Cardiac muscle cell (in vitro differentiated cells and primary cell): ENCODE results near the gene FHIT. TPM values are rescaled to one million over a fixed set of nuclear protein-coding genes. Genes with fewer than 3 reads are reported as not detected.
"Not testable (repeated sequence)": the region's sequence is repeated elsewhere in the genome, so short reads cannot be mapped to it uniquely, and the experiment has no call there.

Source experiments
- DNase-seq, 2 donors: peaks; one replicate each; pipeline versions ENCODE4 v3.0.0 to v3.0.0-alpha.2; 2010 to 2017; ENCODE audit warnings: low read depth in 1 of 2, low spot score in 1 of 2
- H3K27ac ChIP-seq: fragments of 200-600 bp; sonication (generic); 2 replicates; pipeline ENCODE4 v1.5.1; 2016
- H3K27me3 ChIP-seq: fragments of 200-600 bp; sonication (generic); 2 replicates; pipeline ENCODE4 v1.6.0; 2016; ENCODE audit warnings: control low read depth
- H3K36me3 ChIP-seq: fragments of 200-600 bp; sonication (generic); 2 replicates; pipeline ENCODE4 v1.5.1; 2016; ENCODE audit warnings: control low read depth
- H3K4me1 ChIP-seq: fragments of 200-600 bp; sonication (generic); 2 replicates; pipeline ENCODE4 v1.8.1; 2017; ENCODE audit warnings: low read depth, mild to moderate bottlenecking, mixed run types
- H3K4me3 ChIP-seq: fragments of 200-600 bp; sonication (generic); 2 replicates; pipeline ENCODE4 v1.5.1; 2016; ENCODE audit warnings: mild to moderate bottlenecking
- H3K9me3 ChIP-seq: fragments of 200-600 bp; sonication (generic); 2 replicates; pipeline ENCODE4 v1.5.1; 2017; ENCODE audit warnings: low read depth, mild to moderate bottlenecking, control low read depth
- CTCF ChIP-seq: IDR thresholded peaks from 2 replicates; pipeline ENCODE4 v1.5.1; 2012; ENCODE audit warnings: low read depth, mild to moderate bottlenecking, low read length
- polyA plus RNA-seq: library from polyadenylated mRNA; unstranded; fragments of >200 nt; fragmentation: Nextera tagmentation; extraction: Ambion mirVana; gene quantifications from 2 replicates; pipeline ENCODE4 v1.2.1, GENCODE V29; 2016
- total RNA-seq: library from RNA; depleted of rRNA; stranded (reverse); fragments of >200 nt; gene quantifications from 2 replicates; pipeline ENCODE4 v1.2.3, GENCODE V29; 2016

The FHIT gene
- total and polyA plus RNA-seq, 2 experiments from 2014 or later = 6.9 to 12.5 TPM

- H3K36me3 ChIP-seq = no peaks in the 10 kb centered on the region
- H3K9me3 ChIP-seq = no peaks in the 10 kb centered on the region
- no peak for DNase-seq
- no peaks in the 10 kb centered on the region for H3K4me1 ChIP-seq
- H3K27ac ChIP-seq = no peak overlapping the region
- H3K4me3 ChIP-seq = no peak overlapping the region
- no peak for TF ChIP-seq CTCF
- no peaks in the 10 kb centered on the region for H3K27me3 ChIP-seq
Observed at GRCh38 chr3:61032991-61033390, 218.3 kb downstream of the FHIT start.

- Histone ChIP-seq H3K36me3 (no peaks in the 10 kb centered on the region), H3K4me3 (no peak overlapping the region), H3K27me3 (no peaks in the 10 kb centered on the region), H3K27ac (no peak overlapping the region), H3K4me1 (no peaks in the 10 kb centered on the region), H3K9me3 (no peaks in the 10 kb centered on the region)
- TF ChIP-seq CTCF = no peak
- DNase-seq = no peak
Observed at GRCh38 chr3:61031503-61031902, 219.7 kb downstream of the FHIT start.

GRCh38 chr3:61030469-61031035 is 220.7 kb downstream of the FHIT start:
- no peaks in the 10 kb centered on the region for H3K9me3 ChIP-seq
- no peak for DNase-seq
- no peaks in the 10 kb centered on the region for H3K36me3 ChIP-seq
- TF ChIP-seq CTCF = no peak
- H3K4me1 ChIP-seq = no peaks in the 10 kb centered on the region
- H3K27me3 ChIP-seq = no peaks in the 10 kb centered on the region
- no peak overlapping the region for H3K4me3 ChIP-seq
- H3K27ac ChIP-seq = no peak overlapping the region

- Histone ChIP-seq H3K36me3 (no peaks in the 10 kb centered on the region), H3K27me3 (no peaks in the 10 kb centered on the region), H3K9me3 (no peaks in the 10 kb centered on the region), H3K4me3 (no peak overlapping the region), H3K27ac (no peak overlapping the region), H3K4me1 (no peaks in the 10 kb centered on the region)
- no peak for TF ChIP-seq CTCF
- no peak for DNase-seq
Observed at GRCh38 chr3:61029194-61029593, 222.1 kb downstream of the FHIT start.

GRCh38 chr3:61018807-61019206 is 232.4 kb downstream of the FHIT start:
- H3K9me3 ChIP-seq = no peaks in the 10 kb centered on the region
- no peaks in the 10 kb centered on the region for H3K27me3 ChIP-seq
- TF ChIP-seq CTCF = no peak
- no peak for DNase-seq
- no peaks in the 10 kb centered on the region for H3K4me1 ChIP-seq
- no peaks in the 10 kb centered on the region for H3K36me3 ChIP-seq
- no peak overlapping the region for H3K4me3 ChIP-seq
- no peak overlapping the region for H3K27ac ChIP-seq

GRCh38 chr3:61017028-61017427 is 234.2 kb downstream of the FHIT start:
- H3K9me3 ChIP-seq, H3K27ac ChIP-seq, H3K27me3 ChIP-seq, H3K36me3 ChIP-seq, H3K4me1 ChIP-seq, H3K4me3 ChIP-seq, DNase-seq: not testable (repeated sequence)
